Mucosa of descending colon (tissue), 3 donors: ENCODE data around the gene MYO9B. TPM values are rescaled to one million over a fixed set of nuclear protein-coding genes. Genes with fewer than 3 reads are reported as not detected.

ENCODE experiments used
- ATAC-seq: fragments of 200-7000 bp; cut with Tn5 transposase; one replicate; pipeline ENCODE4 v1.9.1; 2020; ENCODE audit warnings: mild to moderate bottlenecking, moderate library complexity
- DNase-seq, 3 donors: peaks; one replicate each; pipeline ENCODE4 v3.0.0-alpha.2; 2020
- H3K36me3 ChIP-seq: fragments of 200-600 bp; one replicate; pipeline ENCODE4 v1.8.0; 2021; ENCODE audit warnings: low read depth, mild to moderate bottlenecking
- H3K4me1 ChIP-seq: fragments of 200-600 bp; one replicate; pipeline ENCODE4 v1.8.0; 2021; ENCODE audit warnings: low read depth, mild to moderate bottlenecking
- H3K4me3 ChIP-seq: fragments of 200-600 bp; one replicate; pipeline ENCODE4 v1.8.0; 2021; ENCODE audit warnings: mild to moderate bottlenecking
- H3K9me3 ChIP-seq: fragments of 200-600 bp; one replicate; pipeline ENCODE4 v1.8.0; 2021; ENCODE audit warnings: mild to moderate bottlenecking
- intact Hi-C, 2 donors: fragments of 100-400 bp; cut with DNase I in 1 of 2; cut with micrococcal nuclease in 1 of 2; formaldehyde crosslinking; loops; one replicate each; pipeline versions ENCODE4 v1.11.0 to v1.11.1; 2022; cut with DNase I, micrococcal nuclease
- total RNA-seq, 3 donors: library from RNA; stranded (reverse); fragmentation: NEBNext Ultra II Directional in 2 of 3; extraction: Animal tissue kit (Norgen Biotek cat#: 25700) in 2 of 3; gene quantifications; one replicate each; pipeline versions ENCODE4 v1.2.1 to v1.2.4, GENCODE V29; 2021 to 2023
- TF ChIP-seq, protein P1 (sequence below): fragments of 200-600 bp; IDR thresholded peaks from one replicate; pipeline ENCODE4 v1.8.0; 2022; ENCODE audit warnings: antibody characterized with exemption, mild to moderate bottlenecking
- donor health status: DM: no; HTN: no; CAD: no; lungs with moderate emphysema.
- donor health status: DM: no; HTN: no; CAD: no.
- donor health status: DM: no; HTN: yes; CAD: no.

MYO9B gene
- total RNA-seq, 3 donors from 2014 or later = 73.7 to 91.8 (median 90.8) TPM

DNA sequence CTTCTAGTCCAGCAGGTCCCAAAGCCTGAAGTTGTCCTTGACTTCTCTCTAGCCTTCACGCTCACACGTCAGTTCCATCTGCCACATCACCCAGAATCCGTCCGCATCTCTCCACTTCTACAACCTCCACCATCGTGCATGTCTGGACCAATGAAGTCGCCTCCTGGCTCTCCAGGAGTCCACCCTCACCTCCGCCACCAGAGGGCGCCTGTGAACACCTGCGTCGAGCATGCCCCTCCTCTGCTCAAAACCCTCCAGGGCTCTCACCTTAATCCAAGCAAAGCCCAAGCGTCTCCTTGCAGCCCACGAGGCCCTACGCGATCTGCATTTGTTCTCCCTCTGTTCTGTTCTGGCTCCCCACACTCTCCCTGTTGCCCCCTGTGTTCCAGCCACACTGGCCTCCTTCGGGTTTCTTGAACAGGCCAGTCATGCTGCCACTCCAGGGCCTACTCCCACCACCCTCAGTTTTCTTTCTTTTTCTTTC, 185.3 kb downstream of the MYO9B start:
- intact Hi-C loops = no loop called here
- Histone ChIP-seq H3K4me1 (no peaks in the 10 kb centered on the region), H3K36me3 (no peaks in the 10 kb centered on the region), H3K9me3 (no peaks in the 10 kb centered on the region), H3K4me3 (no peak overlapping the region)
- TF ChIP-seq, protein P1, sequence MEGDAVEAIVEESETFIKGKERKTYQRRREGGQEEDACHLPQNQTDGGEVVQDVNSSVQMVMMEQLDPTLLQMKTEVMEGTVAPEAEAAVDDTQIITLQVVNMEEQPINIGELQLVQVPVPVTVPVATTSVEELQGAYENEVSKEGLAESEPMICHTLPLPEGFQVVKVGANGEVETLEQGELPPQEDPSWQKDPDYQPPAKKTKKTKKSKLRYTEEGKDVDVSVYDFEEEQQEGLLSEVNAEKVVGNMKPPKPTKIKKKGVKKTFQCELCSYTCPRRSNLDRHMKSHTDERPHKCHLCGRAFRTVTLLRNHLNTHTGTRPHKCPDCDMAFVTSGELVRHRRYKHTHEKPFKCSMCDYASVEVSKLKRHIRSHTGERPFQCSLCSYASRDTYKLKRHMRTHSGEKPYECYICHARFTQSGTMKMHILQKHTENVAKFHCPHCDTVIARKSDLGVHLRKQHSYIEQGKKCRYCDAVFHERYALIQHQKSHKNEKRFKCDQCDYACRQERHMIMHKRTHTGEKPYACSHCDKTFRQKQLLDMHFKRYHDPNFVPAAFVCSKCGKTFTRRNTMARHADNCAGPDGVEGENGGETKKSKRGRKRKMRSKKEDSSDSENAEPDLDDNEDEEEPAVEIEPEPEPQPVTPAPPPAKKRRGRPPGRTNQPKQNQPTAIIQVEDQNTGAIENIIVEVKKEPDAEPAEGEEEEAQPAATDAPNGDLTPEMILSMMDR = peak; percentile 91
- DNase-seq (peak; percentile 88 to 92 (median 88)), ATAC-seq (peak; percentile 99)

DNA sequence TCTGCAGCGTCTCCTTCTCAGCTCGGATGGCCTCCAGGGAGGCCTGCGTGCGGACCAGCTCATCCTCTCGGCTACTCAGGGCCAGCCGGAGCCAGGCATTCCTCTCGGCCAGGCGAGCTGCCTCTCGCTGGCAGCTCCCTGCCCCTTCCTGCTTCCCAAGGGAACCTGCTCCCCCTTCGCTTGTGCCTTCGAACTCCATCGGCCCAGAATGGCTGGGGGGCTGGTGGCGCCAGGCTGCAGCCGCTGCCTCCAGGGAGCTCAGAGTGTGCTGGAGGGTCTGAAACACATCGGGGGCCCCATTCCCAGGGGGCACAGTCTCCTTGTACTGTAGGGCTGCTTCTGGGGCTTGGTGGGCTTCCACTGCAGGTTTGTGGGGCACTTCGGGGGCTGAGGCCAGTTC, 187.0 kb downstream of the MYO9B start:
- intact Hi-C loops = no loop called here
- Histone ChIP-seq H3K4me1 (no peaks in the 10 kb centered on the region), H3K36me3 (peaks cover 5% of the 10 kb centered on the region), H3K9me3 (no peaks in the 10 kb centered on the region), H3K4me3 (no peak overlapping the region)
- TF ChIP-seq, protein P1 = no peak
- DNase-seq = no peak
- ATAC-seq = no peak

Other genes starting within 250 kb of the MYO9B start
- 10 to 100 TPM; 30.7 to 56.6 (median 38.9) TPM for gene SIN3B, start 246.4 kb upstream of the MYO9B start, total RNA-seq
- 1 to 10 TPM in 2 of 3 donors, under 1 TPM in 1; 0.38 to 2.0 (median 1.6) TPM for gene F2RL3, start 186.8 kb upstream of the MYO9B start, total RNA-seq
- 1 to 10 TPM; 2.3 to 5.8 (median 3.1) TPM for gene CPAMD8, start 49.0 kb upstream of the MYO9B start, total RNA-seq
- 10 to 100 TPM; 12.2 to 16.6 (median 13.6) TPM for gene HAUS8, start 325 bp upstream of the MYO9B start, total RNA-seq
- gene USE1, start 139.6 kb downstream of the MYO9B start, total RNA-seq = 10 to 100 TPM; 17.4 to 31.2 (median 28.0) TPM
- gene OCEL1, start 150.4 kb downstream of the MYO9B start, total RNA-seq = 100 to 1,000 TPM in 1 of 3 donors, 10 to 100 TPM in 2; 38.1 to 105 (median 58.4) TPM
- 100 to 1,000 TPM; 103 to 157 (median 140) TPM for gene NR2F6, start 170.1 kb downstream of the MYO9B start, total RNA-seq
- 1 to 10 TPM in 2 of 3 donors, under 1 TPM in 1; 0.52 to 2.6 (median 2.2) TPM for gene USHBP1, start 189.0 kb downstream of the MYO9B start, total RNA-seq
- gene BABAM1, start 191.7 kb downstream of the MYO9B start, total RNA-seq = 10 to 100 TPM; 64.6 to 80.3 (median 76.2) TPM
- gene ANKLE1, start 206.1 kb downstream of the MYO9B start, total RNA-seq = 1 to 10 TPM in 1 of 3 donors, under 1 TPM in 2; 0.23 to 1.9 (median 0.80) TPM
- 10 to 100 TPM in 1 of 3 donors, 1 to 10 TPM in 2; 3.0 to 18.0 (median 4.5) TPM for gene ABHD8, start 227.6 kb downstream of the MYO9B start, total RNA-seq
- gene MRPL34, start 230.1 kb downstream of the MYO9B start, total RNA-seq = 100 to 1,000 TPM; 124 to 148 (median 145) TPM
- gene DDA1, start 233.8 kb downstream of the MYO9B start, total RNA-seq = 10 to 100 TPM; 38.3 to 51.4 (median 48.3) TPM